Transverse colon (tissue), 4 donors: ENCODE measurements around the gene PON3.

Experiments
- EP300 ChIP-seq: sonication (generic); formaldehyde crosslinking; IDR thresholded peaks from one replicate; pipeline ENCODE4 v1.6.1; 2017; ENCODE audit warnings: antibody characterized with exemption, low read depth
- POLR2A ChIP-seq: fragments of 450-650 bp; IDR thresholded peaks from one replicate; pipeline ENCODE4 v1.6.1; 2016; ENCODE audit warnings: antibody characterized with exemption, mild to moderate bottlenecking, moderate library complexity
- POLR2AphosphoS5 ChIP-seq, 3 donors: sonication (generic); formaldehyde crosslinking; IDR thresholded peaks; one replicate each; pipeline ENCODE4 v1.6.1; 2016; ENCODE audit warnings: antibody characterized with exemption in 3 of 3
- TF ChIP-seq, protein P1 (sequence below), 5 experiments: fragments of 200-600 bp in 3 of 5; fragments of 450-650 bp in 2 of 5; sonication (generic) in 3 of 5; IDR thresholded peaks; 1 replicate in 2 of 5; 2 replicates in 3 of 5; pipeline ENCODE4 v1.5.1; 2016 to 2017; ENCODE audit warnings: antibody characterized with exemption in 5 of 5, inconsistent platforms in 3 of 5, mild to moderate bottlenecking in 2 of 5, moderate library complexity in 1 of 5

DNA sequence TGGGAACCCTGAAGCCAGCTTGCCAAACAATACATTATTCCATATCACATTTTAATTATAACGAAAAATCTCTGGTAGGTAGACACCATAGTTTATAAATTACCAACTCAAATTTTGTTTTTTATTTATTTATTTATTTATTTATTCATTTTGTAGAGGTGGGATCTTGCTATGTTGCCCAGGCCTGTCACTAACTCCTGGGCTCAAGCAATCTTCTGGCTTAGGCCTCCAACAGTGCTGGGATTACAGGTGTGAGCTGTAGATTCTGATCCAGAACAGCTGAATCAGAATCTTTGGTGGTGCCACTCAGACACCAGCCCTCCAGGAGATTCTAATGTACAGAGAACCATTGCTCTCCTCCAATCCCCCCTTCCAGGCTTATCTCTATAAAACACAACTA lies 37.0 kb upstream of the PON3 start:
- TF ChIP-seq POLR2A, result no peak
- TF ChIP-seq, protein P1, sequence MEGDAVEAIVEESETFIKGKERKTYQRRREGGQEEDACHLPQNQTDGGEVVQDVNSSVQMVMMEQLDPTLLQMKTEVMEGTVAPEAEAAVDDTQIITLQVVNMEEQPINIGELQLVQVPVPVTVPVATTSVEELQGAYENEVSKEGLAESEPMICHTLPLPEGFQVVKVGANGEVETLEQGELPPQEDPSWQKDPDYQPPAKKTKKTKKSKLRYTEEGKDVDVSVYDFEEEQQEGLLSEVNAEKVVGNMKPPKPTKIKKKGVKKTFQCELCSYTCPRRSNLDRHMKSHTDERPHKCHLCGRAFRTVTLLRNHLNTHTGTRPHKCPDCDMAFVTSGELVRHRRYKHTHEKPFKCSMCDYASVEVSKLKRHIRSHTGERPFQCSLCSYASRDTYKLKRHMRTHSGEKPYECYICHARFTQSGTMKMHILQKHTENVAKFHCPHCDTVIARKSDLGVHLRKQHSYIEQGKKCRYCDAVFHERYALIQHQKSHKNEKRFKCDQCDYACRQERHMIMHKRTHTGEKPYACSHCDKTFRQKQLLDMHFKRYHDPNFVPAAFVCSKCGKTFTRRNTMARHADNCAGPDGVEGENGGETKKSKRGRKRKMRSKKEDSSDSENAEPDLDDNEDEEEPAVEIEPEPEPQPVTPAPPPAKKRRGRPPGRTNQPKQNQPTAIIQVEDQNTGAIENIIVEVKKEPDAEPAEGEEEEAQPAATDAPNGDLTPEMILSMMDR (IDR thresholded peaks at IDR 0.05), result no peak
- TF ChIP-seq POLR2AphosphoS5 (IDR thresholded peaks at IDR 0.05), result no peak
- TF ChIP-seq EP300, result no peak
